Liver (tissue), 3 donors: Measurements from ENCODE around the gene EFS.

Experiments
- ATF3 ChIP-seq: IDR thresholded peaks from 2 replicates; pipeline ENCODE4 v1.6.1; 2016; ENCODE audit warnings: antibody characterized with exemption
- CTCF ChIP-seq: fragments of 150-350 bp; IDR thresholded peaks from 2 replicates; pipeline ENCODE4 v1.5.1; 2017; ENCODE audit warnings: improper control_type of control experiment, low read depth, low read length; ENCODE audit not compliant: missing input control
- HNF4G ChIP-seq: IDR thresholded peaks from 2 replicates; pipeline ENCODE4 v1.6.1; 2016; ENCODE audit warnings: antibody characterized with exemption
- YY1 ChIP-seq: IDR thresholded peaks from 2 replicates; pipeline ENCODE4 v1.6.1; 2016; ENCODE audit warnings: antibody characterized with exemption, mild to moderate bottlenecking
- donor health status: healthy.
- donor health status: healthy.

GRCh38 chr14:23373041-23373440, 8.1 kb upstream of the EFS start:
- TF ChIP-seq YY1 (no peak), HNF4G (no peak), CTCF (no peak), ATF3 (no peak)
